Natural killer cell (primary cell): ENCODE data around the gene LRPAP1. TPM values are rescaled to one million over a fixed set of nuclear protein-coding genes. Genes with fewer than 3 reads are reported as not detected.

Experiments
- total RNA-seq, 4 donors: library from RNA; stranded (reverse); fragments of 120-200 nt in 1 of 4; gene quantifications; one replicate each; pipeline versions ENCODE4 v1.2.3 to v1.2.4, GENCODE V29; 2013 to 2022

LRPAP1 gene
- total RNA-seq, 3 donors from 2014 or later (not counting 1 experiment from before 2014, with no cell fraction given) = 85.4 to 93.4 (median 87.3) TPM

Other genes starting within 250 kb of the LRPAP1 start
- gene RGS12, start 239.4 kb downstream of the LRPAP1 start, total RNA-seq = 10 to 100 TPM; 10.5 to 12.3 (median 10.6) TPM
- under 1 TPM in 2 of 3 donors, not detected in 1; 0.43 to 0.54 TPM for gene HGFAC, start 90.5 kb downstream of the LRPAP1 start, total RNA-seq
- 1 to 10 TPM; 1.3 to 2.9 (median 1.6) TPM for gene DOK7, start 69.1 kb downstream of the LRPAP1 start, total RNA-seq
- gene ADRA2C, start 234.0 kb upstream of the LRPAP1 start, total RNA-seq = not detected